ENCODE measurements around the gene SUSD1.

SUSD1 gene

DNA sequence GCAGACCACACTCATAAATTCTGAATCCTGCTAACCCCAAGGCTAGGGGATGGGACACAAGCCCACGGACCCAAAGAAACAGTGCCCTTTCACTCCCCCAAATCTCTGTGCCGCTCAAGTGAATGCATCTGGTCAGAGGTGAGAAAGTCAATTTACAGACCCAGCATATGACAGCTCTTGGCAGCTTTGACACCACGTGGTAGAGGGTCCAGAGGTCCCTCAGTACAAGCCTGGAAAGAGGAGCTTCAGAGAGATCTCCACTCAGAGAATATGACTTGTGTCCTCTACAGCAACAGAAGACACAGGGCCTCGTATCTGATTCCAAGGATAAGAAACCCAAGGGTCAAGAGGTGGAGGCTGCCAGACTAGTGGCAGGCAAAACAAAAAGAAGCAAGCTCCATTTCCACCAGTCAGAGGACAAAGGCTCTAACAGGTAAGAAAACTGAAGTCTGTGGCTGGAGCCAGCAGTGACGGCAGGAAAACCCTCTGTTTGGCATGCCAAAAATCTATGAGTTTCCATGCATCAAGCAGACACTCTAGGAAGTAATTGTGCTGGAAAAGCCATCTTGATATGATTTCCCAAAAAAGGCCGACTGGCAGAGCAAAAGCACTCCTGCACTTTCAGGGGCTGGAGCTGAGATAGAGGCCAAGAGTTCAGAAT lies 139.8 kb downstream of the SUSD1 start:
- no peak for DNase-seq

- no peak for DNase-seq
These were observed 140.9 kb downstream of the SUSD1 start for GRCh38 chr9:112034216-112034611.

- no peak for DNase-seq
These were observed 141.6 kb downstream of the SUSD1 start for GRCh38 chr9:112033237-112034215.

DNA sequence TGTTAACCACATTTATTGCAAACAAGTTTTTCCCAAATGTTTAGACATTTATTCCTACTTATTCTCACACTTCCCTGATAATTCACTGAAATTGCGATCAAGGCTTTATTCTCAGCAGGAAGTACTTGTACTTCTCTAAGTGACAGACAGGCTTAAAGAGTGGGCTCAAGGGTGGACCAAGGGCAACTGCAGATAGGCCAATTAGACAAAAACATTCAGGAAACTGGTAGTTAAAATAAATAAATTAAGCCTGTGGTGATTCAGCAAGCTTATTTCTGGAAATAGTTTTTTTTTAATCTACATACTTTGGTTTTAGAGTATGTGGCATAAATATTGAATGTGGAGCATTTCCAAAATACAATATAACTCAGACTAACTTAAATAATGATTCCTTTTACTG lies 142.4 kb downstream of the SUSD1 start:
- DNase-seq = no peak

DNA sequence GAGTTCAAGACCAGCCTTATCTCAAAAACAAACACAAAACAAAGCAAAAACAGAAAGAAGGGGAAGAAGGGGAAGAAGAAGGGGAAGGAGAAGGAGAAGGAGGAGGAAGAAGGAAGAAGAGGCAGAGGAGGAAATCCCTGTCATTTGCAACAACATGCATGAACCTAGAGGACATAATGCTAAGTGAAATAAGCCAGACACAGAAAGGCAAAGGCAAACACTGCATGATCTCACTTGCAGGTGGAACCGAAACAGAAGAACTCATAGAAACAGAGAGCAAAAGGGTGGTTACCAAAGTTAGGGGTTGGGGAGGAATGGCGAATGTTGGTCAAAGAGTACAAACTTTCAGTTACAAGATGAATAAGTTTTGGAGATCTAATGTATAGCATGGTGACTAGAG lies 143.1 kb downstream of the SUSD1 start:
- DNase-seq = no peak

DNA sequence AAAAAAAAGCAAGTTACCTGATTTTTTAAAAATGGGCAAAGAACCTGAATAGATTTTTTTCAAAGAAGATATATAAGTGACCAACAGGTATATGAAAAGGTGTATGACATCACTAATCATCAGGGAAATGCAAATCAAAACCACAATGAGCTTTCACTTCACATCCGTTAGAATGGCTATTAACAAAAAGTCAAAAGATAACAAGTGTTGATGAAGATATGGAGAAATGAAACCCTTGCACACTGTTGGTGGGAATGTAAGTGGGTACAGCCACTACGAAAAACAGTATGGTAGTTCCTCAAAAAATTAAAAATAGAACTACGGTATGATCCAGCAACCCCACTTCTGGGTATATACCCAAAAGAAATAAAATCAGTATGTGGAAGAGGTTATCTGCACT lies 143.7 kb downstream of the SUSD1 start:
- no peak for DNase-seq

- no peak for DNase-seq
These were observed 145.1 kb downstream of the SUSD1 start for GRCh38 chr9:112029921-112030444.

GRCh38 chr9:112028242-112029221 lies 146.6 kb downstream of the SUSD1 start:
- no peak for DNase-seq

DNA sequence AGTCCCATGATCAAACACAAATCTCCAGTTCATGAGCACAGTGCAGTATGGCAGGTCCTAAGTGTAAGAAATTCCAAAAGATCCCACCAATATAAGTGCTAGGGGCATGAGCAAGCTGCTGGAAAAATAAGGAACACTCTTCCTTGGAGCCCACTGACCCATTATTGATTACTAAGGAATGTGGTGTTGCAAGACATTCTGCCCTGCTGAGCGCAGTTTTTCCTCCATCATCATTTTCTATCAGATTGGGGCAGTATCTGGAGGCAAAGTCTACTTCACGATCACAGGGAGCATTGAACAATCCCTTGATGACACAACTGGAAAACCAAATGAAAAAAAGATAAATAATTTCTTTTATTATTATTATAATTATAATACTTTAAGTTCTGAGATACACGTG lies 149.2 kb downstream of the SUSD1 start:
- DNase-seq = no peak

DNA sequence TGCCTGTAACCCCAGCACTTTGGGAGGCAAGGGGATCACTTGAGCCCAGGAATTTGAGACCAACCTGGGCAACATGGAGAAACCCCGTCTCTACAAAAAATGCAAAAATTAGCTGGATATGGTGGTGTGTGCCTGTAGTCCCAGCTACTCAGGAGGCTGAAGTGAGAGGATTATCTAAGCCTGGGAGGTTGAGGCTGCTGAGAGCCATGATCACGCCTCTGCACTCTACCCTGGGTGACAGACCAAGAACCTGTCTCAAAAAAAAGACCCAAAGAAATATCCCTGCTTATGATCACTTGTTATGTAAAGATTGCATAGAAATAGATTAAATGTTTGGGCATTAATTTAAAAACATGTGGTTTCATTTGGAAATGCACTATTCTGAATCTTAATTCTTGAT lies 153.4 kb downstream of the SUSD1 start:
- no peak for DNase-seq

DNA sequence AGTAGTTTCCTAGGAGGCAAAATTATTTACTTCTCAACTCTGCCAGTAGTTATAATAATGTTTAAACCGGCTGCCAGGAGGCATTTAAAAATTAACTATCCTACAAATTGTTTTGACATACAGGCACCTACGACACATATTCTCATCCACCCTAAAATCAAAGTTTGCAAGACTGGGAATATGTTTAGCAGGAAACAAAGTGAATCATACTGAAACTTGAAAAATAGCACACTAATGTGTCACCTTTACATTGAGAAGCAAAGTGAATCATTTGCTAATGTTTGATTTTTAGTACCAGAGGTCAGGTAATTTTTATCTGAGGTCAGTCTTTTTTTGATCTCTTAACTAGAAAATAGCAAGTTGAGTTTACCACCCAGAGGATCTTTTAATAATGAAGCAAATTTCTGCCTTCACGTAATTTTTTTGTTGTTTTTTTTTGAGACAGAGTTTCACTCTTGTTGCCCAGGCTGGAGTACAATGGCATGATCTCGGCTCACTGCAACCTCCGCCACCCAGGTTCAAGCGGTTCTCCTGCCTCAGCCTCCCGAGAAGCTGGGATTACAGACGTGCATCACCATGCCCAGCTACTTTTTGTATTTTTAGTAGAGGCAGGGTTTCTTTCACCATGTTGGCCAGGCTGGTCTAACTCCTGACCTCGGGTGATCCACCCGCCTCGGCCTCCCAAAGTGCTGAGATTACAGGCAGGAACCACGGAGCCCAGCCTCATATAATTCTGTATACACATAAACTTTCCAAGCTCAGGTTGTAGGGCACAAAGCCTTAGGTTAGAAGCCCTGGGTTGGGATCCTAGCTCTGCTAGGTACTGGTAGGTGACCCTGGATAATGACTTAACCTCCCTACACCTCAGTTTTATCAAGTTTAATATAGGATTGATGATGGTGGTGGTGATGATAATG lies 154.2 kb downstream of the SUSD1 start:
- no peak for DNase-seq

GRCh38 chr9:112017878-112018277 lies 157.2 kb downstream of the SUSD1 start:
- DNase-seq = no peak

DNA sequence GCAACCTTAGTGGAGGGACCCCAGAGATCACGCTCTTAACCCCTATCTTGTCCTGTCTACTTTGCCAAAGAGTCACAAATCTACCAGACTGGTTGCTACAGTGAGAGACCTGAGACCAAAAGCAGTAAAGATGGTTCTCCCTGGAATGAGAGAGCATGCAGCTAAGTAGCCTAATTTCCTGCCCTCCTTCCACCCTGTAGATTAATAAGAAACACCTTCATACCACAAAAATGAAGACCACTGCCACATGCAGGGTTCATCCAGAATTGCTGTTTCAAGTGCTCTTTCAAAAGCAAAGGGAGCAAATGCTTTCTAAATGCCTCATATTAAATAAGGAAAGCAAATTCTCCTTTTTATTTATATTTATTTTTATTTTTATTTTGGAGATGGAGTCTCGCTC lies 159.4 kb downstream of the SUSD1 start:
- DNase-seq = no peak

DNA sequence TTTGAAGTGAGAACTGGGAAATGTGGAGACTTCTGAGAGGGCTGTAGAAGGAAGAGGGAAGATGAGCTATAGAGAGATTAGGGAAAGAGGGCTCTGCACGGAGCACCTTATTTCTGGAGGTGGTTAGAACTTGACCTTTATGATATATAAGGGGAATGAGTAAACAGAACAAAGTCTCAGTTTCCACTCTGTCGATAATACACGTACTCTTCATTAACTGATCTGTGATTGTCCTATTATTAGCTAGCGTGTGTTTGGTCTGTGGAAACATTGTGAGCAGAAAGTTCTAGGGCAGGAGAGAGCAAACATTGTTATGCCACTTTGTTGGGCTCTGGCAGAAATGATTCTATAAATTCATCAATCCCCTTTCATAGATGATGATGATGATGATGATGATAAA lies 159.9 kb downstream of the SUSD1 start:
- no peak for DNase-seq

GRCh38 chr9:112013266-112013665 lies 161.8 kb downstream of the SUSD1 start:
- DNase-seq = no peak

DNA sequence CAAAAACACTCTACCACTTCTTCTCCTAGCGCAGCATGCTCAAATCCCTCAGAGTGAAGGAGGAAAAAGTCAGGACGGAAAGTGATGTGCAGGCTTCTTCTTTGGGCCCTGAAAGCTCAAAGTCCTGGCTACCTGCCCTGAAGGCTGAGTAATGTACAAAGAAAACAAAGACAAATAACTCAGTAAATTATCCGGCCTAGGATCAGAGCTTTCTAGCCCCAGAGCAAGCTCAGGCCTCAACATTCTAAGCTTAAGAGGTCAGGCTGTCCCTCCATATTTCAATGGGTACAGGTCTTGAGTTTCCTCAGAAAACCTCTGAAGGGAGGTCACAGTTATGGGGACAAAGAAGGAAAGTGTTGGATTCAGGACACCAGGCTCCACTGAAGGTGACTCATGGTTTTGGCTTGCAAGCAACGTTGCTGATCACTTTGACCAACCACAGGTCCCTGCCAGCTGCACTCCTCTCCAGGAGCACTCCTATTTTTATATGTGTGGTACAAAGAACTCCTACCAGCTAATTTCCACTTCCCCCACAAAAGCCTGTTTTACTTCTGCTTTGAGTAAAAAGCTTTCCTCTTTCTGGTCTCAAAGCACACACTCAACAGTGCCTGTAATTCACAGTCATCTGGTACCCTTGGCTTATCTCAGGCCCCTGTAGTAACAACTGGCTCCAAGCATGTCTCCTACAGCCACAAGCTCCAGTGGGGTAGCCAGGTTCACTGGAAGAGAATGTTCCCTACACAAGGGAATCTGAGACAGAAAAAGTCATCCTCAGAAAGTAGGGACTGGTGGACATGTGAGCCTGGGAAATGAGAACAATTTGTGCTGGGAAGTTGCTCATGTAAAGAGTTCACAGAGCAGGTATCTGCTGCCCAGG lies 162.8 kb downstream of the SUSD1 start:
- DNase-seq = peak; percentile 35

GRCh38 chr9:112011051-112011620 lies 164.0 kb downstream of the SUSD1 start:
- no peak for DNase-seq

DNA sequence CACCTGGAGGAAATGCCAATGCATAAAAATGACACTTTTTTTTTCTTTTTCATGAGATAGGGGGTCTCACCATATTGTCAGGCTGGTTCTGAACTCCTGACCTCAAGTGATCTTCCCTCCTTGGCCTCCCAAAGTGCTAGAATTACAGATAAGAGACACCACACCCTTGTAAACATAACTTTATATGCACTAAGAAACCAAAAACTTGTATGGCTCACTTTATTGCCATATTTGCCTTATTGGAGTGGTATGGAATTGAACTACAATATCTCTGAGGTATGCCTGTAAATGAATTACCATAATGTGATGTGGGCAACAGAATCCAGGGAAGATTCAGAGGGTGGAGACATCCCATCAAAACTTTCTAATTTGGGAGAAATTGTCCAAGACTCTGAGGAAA lies 164.6 kb downstream of the SUSD1 start:
- no peak for DNase-seq

GRCh38 chr9:112009656-112010055 lies 165.4 kb downstream of the SUSD1 start:
- DNase-seq = no peak

- DNase-seq = no peak
These were observed 167.4 kb downstream of the SUSD1 start for GRCh38 chr9:112007575-112008240.
